Measurements from ENCODE around the gene HYLS1.
"Not testable (repeated sequence)": the region's sequence is repeated elsewhere in the genome, so short reads cannot be mapped to it uniquely, and the experiment has no call there.

Gene HYLS1, protein sequence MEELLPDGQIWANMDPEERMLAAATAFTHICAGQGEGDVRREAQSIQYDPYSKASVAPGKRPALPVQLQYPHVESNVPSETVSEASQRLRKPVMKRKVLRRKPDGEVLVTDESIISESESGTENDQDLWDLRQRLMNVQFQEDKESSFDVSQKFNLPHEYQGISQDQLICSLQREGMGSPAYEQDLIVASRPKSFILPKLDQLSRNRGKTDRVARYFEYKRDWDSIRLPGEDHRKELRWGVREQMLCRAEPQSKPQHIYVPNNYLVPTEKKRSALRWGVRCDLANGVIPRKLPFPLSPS

DNA sequence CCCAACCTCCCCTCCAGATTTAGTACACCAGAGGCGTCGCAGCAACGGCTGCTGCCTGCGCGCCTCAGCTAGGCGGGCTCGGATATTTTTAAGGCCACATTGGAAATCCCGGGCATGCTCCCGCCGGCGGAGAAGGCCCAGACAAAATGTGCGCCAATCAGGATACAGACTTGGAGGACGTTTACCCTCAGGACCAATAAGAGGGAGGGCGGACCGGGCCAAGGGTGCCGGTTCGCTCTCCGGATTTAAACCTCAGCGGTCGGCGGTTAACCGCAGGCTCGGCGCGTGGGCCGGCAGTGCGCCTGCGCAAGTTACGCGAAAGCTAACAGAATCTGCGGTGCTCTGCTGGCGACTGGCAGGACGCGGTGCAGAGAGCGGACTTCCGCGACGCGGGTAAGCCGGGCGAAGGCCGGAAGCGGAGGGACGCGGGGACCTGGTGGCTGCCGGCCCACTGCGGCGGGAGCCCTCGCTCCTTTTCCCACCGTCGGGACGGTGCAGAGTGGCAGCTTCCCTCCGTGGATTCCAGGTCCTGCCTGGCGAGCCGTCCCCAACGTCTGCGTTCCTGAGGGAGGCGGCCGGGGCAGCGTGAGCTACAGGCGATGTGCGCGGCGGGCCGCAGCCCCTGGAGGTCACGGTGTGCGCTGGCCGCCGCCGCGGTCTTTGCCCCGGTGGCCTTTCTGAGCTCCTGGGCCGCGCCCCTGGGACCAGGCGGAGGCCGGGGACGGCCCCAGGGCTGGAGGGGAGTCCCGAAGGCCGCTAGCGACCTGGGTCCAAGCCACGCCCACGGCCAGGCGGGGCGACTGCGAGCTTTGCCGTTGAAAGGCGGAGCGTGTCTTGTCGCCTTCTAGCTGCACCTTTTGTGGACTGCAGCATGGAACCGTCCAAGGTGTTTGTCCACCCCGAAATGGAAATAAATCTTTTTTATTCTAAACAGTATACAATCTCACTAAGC is at the start of gene HYLS1:
TSS of gene HYLS1 (plus strand) at position 296 of the 952 bp plus-strand sequence. CDS start 11,701 bp downstream, outside the sequence.
- no peaks in the 10 kb centered on the region for H4K20me1 ChIP-seq (ENCODE audit: insufficient read depth, low read length)
- H3K4me3 ChIP-seq (ENCODE audit: low read depth in 1 of 2, low read length in 2 of 2): peak within 1 kb of the TSS; percentile 33 to 69
- peaks cover 2% of the 10 kb centered on the region for H3K9me3 ChIP-seq (ENCODE audit: insufficient read depth, low read length, severe bottlenecking)
- DNase-seq: peak; percentile 94
- H3K27me3 ChIP-seq (ENCODE audit: insufficient read depth, low read length, poor library complexity): no peaks in the 10 kb centered on the region
- H3K4me1 ChIP-seq (ENCODE audit: insufficient read depth, low read length): peaks cover 35% of the 10 kb centered on the region
- H3K27ac ChIP-seq (ENCODE audit: low read length): peak within 1 kb of the TSS; percentile 83
- peak within 1 kb of the TSS; percentile 83 for H3K9ac ChIP-seq (ENCODE audit: low read depth, low read length)
- peak within 1 kb of the TSS; percentile 68 for H3K4me2 ChIP-seq (ENCODE audit: insufficient read depth, low read length)
- H2AFZ ChIP-seq (ENCODE audit: low read depth, low read length): peak within 1 kb of the TSS; percentile 85
- H3K79me2 ChIP-seq (ENCODE audit: insufficient read depth, low read length): peaks cover 13% of the 10 kb centered on the region; the same call in 1 of the 2 replicates
- H3K36me3 ChIP-seq (ENCODE audit: insufficient read depth, low read length): peaks cover 11% of the 10 kb centered on the region; the same call in 1 of the 2 replicates
- no peak for TF ChIP-seq EZH2 (IDR thresholded peaks at IDR 0.05; ENCODE audit: borderline replicate concordance, low read depth, low read length, severe bottlenecking)
- TF ChIP-seq, protein P1, sequence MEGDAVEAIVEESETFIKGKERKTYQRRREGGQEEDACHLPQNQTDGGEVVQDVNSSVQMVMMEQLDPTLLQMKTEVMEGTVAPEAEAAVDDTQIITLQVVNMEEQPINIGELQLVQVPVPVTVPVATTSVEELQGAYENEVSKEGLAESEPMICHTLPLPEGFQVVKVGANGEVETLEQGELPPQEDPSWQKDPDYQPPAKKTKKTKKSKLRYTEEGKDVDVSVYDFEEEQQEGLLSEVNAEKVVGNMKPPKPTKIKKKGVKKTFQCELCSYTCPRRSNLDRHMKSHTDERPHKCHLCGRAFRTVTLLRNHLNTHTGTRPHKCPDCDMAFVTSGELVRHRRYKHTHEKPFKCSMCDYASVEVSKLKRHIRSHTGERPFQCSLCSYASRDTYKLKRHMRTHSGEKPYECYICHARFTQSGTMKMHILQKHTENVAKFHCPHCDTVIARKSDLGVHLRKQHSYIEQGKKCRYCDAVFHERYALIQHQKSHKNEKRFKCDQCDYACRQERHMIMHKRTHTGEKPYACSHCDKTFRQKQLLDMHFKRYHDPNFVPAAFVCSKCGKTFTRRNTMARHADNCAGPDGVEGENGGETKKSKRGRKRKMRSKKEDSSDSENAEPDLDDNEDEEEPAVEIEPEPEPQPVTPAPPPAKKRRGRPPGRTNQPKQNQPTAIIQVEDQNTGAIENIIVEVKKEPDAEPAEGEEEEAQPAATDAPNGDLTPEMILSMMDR (IDR thresholded peaks at IDR 0.05; ENCODE audit: borderline replicate concordance, extremely low read depth, low read length, poor library complexity, severe bottlenecking): peak; percentile 34
- peak; percentile 91 for ATAC-seq (ENCODE audit: insufficient read depth, low read depth)

DNA sequence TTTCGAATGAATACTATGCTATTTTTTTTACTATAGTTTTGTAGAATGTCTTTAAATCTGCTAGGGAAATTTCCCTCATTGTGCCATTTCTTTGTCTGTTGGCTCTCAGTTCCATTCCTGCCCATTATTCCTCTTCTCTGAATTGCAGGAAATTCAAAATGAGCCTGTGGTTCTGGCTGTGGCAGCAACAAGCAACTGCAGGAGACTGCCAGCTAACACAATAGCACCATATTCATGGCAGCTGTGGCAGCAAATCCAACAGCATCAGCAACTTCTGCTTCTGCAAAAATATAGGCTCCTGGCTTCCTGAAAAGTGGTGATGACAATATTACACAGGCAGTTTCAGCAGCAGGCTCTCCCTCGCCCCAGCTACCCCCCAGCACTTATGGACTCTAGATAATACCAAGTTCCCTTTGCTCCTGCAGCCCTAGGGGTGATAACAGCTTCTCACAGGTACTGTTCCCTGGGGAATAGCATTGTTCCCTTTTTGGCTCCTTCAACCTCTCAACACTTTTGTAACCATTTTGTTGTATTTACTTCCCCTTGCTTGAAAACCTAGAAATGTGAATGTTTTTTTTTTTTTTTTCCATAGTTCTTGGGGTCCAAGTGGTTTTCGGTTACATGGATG is 45.0 kb upstream of the HYLS1 start:
- ATAC-seq (ENCODE audit: insufficient read depth, low read depth): no peak
- Histone ChIP-seq H3K79me2 (ENCODE audit: insufficient read depth, low read length) (no peaks in the 10 kb centered on the region), H3K36me3 (ENCODE audit: insufficient read depth, low read length) (no peaks in the 10 kb centered on the region), H2AFZ (ENCODE audit: low read depth, low read length) (no peak overlapping the region), H4K20me1 (ENCODE audit: insufficient read depth, low read length) (no peaks in the 10 kb centered on the region), H3K27me3 (ENCODE audit: insufficient read depth, low read length, poor library complexity) (peaks cover under 1% of the 10 kb centered on the region), H3K4me2 (ENCODE audit: insufficient read depth, low read length) (no peak overlapping the region), H3K4me3 (ENCODE audit: low read depth in 1 of 2, low read length in 2 of 2) (no peak overlapping the region), H3K27ac (ENCODE audit: low read length) (no peak overlapping the region), H3K9me3 (ENCODE audit: insufficient read depth, low read length, severe bottlenecking) (peaks cover 17% of the 10 kb centered on the region), H3K4me1 (ENCODE audit: insufficient read depth, low read length) (no peaks in the 10 kb centered on the region), H3K9ac (ENCODE audit: low read depth, low read length) (no peak overlapping the region)
- TF ChIP-seq, protein P1 (IDR thresholded peaks at IDR 0.05; ENCODE audit: borderline replicate concordance, extremely low read depth, low read length, poor library complexity, severe bottlenecking): no peak
- TF ChIP-seq EZH2 (IDR thresholded peaks at IDR 0.05; ENCODE audit: borderline replicate concordance, low read depth, low read length, severe bottlenecking): no peak
- no peak for DNase-seq

DNA sequence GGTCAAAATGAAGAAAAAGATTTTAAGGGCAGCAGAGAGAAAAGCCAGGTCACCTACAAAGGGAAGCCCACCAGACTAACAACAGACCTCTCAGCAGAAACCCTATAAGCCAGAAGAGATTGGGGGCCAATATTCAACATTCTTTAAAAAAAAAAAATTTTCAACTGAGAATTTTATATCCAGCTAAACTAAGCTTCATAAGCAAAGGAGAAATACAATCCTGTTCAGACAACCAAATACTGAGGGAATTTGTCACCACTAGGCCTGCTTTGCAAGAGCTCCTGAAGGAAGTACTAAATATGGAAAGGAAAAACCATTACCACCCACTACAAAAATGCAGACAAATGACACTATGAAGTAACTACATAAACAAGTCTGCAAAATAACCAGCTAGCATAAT is 41.3 kb upstream of the HYLS1 start:
- Histone ChIP-seq H3K9ac (ENCODE audit: low read depth, low read length) (no peak overlapping the region), H3K79me2 (ENCODE audit: insufficient read depth, low read length) (no peaks in the 10 kb centered on the region), H3K4me2 (ENCODE audit: insufficient read depth, low read length) (no peak overlapping the region), H2AFZ (ENCODE audit: low read depth, low read length) (no peak overlapping the region), H3K36me3 (ENCODE audit: insufficient read depth, low read length) (no peaks in the 10 kb centered on the region), H3K27me3 (ENCODE audit: insufficient read depth, low read length, poor library complexity) (no peaks in the 10 kb centered on the region), H3K4me3 (ENCODE audit: low read depth in 1 of 2, low read length in 2 of 2) (no peak overlapping the region), H3K4me1 (ENCODE audit: insufficient read depth, low read length) (no peaks in the 10 kb centered on the region), H3K27ac (ENCODE audit: low read length) (no peak overlapping the region), H4K20me1 (ENCODE audit: insufficient read depth, low read length) (no peaks in the 10 kb centered on the region), H3K9me3 (ENCODE audit: insufficient read depth, low read length, severe bottlenecking) (peaks cover 17% of the 10 kb centered on the region)
- TF ChIP-seq, protein P1 (IDR thresholded peaks at IDR 0.05; ENCODE audit: borderline replicate concordance, extremely low read depth, low read length, poor library complexity, severe bottlenecking): no peak
- TF ChIP-seq EZH2 (IDR thresholded peaks at IDR 0.05; ENCODE audit: borderline replicate concordance, low read depth, low read length, severe bottlenecking): no peak
- DNase-seq (no peak), ATAC-seq (ENCODE audit: insufficient read depth, low read depth) (no peak)

DNA sequence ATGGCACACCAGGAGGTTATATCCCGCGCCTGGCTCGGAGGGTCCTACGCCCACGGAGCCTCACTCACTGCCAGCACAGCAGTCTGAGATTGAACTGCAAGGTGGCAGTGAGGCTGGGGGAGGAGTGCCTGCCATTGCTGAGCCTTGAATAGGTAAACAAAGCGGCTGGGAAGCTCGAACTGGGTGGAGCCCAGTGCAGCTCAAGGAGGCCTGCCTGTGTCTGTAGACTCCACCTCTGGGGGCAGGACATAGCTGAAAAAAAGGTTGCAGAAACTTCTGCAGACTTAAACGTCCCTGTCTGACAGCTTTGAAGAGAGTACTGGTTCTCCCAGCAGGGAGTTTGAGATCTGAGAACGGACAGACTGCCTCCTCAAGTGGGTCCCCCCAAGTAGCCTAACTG is 29.8 kb upstream of the HYLS1 start:
- not testable (repeated sequence) for H3K36me3 ChIP-seq (ENCODE audit: insufficient read depth, low read length); H4K20me1 ChIP-seq (ENCODE audit: insufficient read depth, low read length); H3K9me3 ChIP-seq (ENCODE audit: insufficient read depth, low read length, severe bottlenecking); H3K9ac ChIP-seq (ENCODE audit: low read depth, low read length); ATAC-seq (ENCODE audit: insufficient read depth, low read depth); DNase-seq; H3K4me1 ChIP-seq (ENCODE audit: insufficient read depth, low read length); H3K4me3 ChIP-seq (ENCODE audit: low read depth in 1 of 2, low read length in 2 of 2); H3K79me2 ChIP-seq (ENCODE audit: insufficient read depth, low read length); H3K27ac ChIP-seq (ENCODE audit: low read length); H2AFZ ChIP-seq (ENCODE audit: low read depth, low read length); H3K27me3 ChIP-seq (ENCODE audit: insufficient read depth, low read length, poor library complexity); H3K4me2 ChIP-seq (ENCODE audit: insufficient read depth, low read length)

DNA sequence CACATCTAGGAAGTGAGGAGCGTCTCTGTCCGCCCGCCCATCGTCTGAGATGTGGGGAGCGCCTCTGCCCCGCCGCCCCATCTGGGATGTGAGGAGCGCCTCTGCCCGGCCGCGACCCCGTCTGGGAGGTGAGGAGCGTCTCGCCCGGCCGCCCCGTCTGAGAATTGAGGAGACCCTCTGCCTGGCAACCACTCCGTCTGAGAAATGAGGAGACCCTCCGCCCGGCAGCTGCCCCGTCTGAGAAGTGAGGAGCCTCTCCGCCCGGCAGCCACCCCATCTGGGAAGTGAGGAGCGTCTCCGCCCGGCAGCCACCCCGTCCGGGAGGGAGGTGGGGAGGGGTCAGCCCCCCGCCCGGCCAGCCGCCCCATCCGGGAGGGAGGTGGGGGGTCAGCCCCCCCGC is 24.7 kb upstream of the HYLS1 start:
- H3K9ac ChIP-seq (ENCODE audit: low read depth, low read length); H3K4me3 ChIP-seq (ENCODE audit: low read depth in 1 of 2, low read length in 2 of 2); H3K27ac ChIP-seq (ENCODE audit: low read length); H3K36me3 ChIP-seq (ENCODE audit: insufficient read depth, low read length); H3K9me3 ChIP-seq (ENCODE audit: insufficient read depth, low read length, severe bottlenecking); DNase-seq; H4K20me1 ChIP-seq (ENCODE audit: insufficient read depth, low read length); ATAC-seq (ENCODE audit: insufficient read depth, low read depth); H3K79me2 ChIP-seq (ENCODE audit: insufficient read depth, low read length); H3K4me2 ChIP-seq (ENCODE audit: insufficient read depth, low read length); H3K27me3 ChIP-seq (ENCODE audit: insufficient read depth, low read length, poor library complexity); H3K4me1 ChIP-seq (ENCODE audit: insufficient read depth, low read length); H2AFZ ChIP-seq (ENCODE audit: low read depth, low read length): not testable (repeated sequence)
